Stimulated activated CD4-positive, alpha-beta T cell treated with anti-CD3 and anti-CD28 coated beads, Interleukin-2, amount 100 ng/mL, for 48 hours (primary cell): ENCODE results near the gene GMDS.

ENCODE experiments used
- DNase-seq, 2 donors: peaks; one replicate each; pipeline ENCODE4 v3.0.0-alpha.2; 2020

GMDS gene

DNA sequence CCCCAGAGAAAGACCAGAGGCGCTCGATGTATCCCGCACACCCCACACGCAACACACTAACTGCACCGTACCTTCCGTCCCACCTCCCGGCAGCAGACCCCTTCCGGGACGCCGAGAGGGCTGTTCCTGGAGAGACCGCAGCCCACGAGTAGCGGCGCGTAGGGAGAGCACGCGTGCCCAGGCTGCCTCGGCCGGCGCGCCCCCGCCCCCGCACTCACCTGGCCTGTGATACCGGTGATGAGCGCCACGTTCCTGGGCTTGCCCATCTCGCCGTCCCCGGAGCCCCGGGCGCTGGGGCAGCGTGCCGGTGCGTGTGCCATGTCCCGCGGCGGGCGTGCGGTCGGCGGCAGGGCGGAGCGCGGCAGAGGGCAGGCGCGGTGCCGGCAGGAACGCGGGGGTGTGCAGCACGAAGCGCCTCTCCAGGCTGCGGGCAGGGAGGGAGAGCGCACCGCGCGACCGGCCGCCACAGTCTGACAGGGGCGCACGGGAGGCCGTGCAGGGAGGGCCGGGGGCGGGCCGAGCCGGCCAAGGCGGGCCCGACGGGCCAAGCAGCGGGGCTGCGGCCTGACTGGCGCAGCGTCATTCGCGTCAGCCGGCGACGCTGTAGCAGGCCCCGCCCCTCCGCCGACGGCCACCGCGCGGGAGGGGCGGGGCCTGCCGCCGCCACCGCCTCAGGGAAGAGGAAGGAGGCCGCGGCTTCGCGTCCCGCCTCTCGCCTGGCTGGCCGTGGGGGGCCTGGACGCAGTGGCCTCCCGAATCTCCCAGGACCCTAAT lies at the start of gene GMDS:
Gene GMDS, minus strand, starts transcription at position 503 of the 774 bp plus-strand sequence.
- DNase-seq, result peak; percentile 70 to 77

- DNase-seq, result no peak
Measured at GRCh38 chr6:2285510-2285909, 40.1 kb upstream of the GMDS start.

DNA sequence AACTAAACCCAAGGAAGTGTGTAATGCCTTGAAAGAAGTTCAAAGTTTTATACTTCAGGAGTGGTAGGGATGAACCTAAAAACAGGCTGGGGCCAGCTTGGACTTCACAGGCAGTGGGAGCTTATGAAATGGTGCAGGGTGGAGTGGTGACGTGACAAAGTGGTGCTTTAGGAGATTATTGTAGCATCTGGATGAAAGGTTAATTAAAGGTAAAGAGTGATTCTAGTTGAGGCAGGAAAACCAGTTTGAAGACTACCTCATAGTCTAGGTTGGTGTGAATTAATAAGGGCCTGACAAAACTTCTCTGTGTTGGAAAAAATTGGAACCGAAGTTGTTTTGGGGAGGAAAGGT lies 30.5 kb upstream of the GMDS start:
- DNase-seq, result no peak

- no peak for DNase-seq
Measured at GRCh38 chr6:2274981-2275891, 29.8 kb upstream of the GMDS start.

DNA sequence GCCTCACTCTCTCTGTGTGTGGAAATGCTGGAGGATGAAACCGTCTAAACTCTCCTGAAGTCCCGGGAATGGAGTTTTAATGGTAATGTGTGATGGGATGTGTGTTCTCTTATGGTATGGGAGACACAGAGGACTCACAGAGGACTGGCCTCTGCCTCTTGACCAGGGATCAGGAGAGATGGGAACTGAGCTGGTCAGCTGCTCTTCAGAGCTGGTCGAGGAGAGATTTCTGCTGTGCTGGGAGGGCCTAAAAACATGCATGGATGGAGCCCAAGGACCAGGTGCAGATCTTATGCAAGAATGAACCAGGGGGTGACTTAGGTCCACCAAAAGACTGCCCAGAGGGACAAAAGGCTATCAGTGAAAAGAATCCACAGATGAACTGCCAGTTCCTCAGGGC lies 27.3 kb upstream of the GMDS start:
- DNase-seq, result no peak

- DNase-seq, result no peak
Measured at GRCh38 chr6:2270054-2270453, 24.6 kb upstream of the GMDS start.

DNA sequence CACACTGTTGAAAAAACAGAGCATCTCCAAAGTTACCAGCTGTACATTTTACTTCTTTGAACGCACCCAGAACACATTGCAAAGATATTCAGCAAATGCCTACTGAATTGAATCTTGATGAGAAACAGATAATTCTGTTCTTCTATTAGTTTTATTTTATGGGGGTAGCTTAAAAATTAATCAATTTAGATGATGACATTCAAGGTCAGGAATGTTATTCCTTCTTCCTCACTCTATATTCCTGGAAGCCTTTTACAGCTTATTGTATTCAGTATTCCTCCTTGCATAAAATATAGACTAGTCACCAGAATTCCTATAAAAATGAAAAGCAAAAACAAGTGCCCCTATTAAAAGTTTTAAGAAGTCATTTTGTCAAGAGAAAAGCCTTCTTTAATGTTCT lies 21.4 kb upstream of the GMDS start:
- no peak for DNase-seq

- DNase-seq, result no peak
Measured at GRCh38 chr6:2266031-2266795, 20.8 kb upstream of the GMDS start.

DNA sequence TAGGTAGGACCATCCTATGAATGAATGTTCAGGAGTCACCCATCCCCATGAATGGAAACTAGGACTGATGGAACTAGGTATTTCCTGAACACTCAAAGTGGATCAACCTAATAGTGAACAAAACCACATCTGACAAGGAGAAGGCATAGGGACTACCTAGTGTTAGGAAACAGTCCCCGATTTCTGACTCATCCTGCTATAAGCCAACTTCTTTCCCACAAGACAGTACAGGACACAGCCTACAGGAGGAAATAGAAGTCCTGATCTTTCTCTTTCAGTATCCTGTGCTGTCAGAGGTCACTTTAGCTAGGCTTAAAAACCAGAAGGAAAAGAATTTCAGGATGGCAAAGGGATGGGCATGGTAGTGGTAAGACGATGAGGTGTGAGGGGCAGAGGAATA lies 19.5 kb upstream of the GMDS start:
- DNase-seq, result no peak

DNA sequence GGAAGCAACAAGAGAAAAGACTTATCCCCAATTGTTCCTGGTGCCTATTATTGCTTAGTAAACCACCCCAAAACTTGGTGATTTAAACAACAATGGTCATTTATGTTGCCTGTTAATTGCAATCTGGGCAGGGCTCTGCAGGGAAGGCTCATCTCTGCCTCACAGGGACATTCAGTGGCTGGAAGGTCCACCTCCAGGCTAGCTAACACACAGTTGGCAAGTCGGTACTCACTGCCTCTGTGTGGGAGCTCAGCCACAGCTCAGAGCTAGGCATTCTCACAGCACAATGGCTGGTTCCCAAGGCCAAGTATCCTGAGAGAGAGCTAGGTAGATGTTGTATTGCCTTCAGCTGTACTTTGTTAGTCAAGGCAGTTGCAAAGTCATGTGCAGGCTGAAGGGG lies 18.5 kb upstream of the GMDS start:
- no peak for DNase-seq

- DNase-seq, result no peak
Measured at GRCh38 chr6:2259574-2259973, 14.2 kb upstream of the GMDS start.

DNA sequence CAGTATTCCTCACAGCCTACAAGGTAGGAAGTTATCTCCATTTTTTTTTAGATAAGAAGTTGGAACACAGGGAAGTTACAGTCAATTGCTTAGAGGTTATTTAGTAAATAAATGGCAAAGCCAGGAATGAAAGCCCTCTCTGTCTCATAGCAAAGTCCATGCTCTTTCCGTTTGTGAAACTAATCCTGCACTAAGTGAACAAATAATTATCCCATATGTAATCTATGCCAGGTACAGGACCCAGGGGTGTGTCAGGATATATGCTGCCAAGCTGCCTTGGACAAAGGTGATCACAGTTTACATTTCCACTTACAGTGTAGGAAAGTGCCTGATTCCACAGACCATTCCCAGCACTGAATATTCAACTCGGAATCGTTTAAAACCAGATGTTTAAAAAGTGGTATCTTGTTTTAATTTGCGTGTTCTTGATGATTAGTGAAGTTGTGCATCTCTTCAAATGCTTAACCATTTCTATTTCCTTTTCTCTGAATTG lies 13.6 kb upstream of the GMDS start:
- no peak for DNase-seq

- no peak for DNase-seq
Measured at GRCh38 chr6:2258112-2258511, 12.7 kb upstream of the GMDS start.

- DNase-seq, result no peak
Measured at GRCh38 chr6:2257363-2257762, 12.0 kb upstream of the GMDS start.

DNA sequence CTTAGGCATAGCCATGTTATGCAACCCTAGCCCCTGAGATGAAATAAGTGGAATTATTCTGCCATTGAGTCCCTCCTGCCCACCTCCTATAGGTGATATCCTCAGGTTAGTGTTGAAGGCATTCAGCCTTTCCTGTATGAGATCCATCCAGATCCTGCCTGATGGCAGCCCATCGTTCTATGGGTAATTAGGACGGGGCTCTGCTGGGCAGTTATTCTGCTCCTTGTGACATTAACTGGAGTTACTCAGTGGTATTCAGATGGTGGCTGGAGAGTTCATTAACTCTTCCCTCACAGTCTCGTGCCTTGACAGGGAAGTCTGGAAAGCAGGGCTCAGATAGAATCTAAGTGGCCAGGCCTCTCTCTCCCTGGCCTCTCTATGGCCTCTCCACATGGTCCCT lies 9.3 kb upstream of the GMDS start:
- DNase-seq, result no peak

- no peak for DNase-seq
Measured at GRCh38 chr6:2249126-2249525, 3.7 kb upstream of the GMDS start.

DNA sequence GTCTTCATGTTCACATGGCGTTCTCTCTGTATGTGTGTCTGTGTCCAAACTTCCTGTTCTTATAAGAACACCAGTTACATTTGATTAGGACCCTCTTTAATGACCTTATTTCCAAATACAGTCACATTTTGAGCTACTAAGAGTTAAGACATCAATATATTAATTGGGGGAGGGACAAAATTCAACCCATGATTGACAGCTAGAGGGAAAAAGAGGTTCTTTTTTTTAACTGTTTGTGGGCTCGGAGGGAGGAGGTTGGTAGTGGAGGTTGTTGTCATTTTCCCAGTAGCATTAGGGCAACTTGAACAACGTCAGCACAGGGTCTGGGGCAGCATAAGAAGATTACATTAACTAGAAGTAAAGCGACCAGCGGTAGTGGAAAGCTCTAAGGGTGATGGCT lies 2.3 kb upstream of the GMDS start:
- DNase-seq, result no peak

DNA sequence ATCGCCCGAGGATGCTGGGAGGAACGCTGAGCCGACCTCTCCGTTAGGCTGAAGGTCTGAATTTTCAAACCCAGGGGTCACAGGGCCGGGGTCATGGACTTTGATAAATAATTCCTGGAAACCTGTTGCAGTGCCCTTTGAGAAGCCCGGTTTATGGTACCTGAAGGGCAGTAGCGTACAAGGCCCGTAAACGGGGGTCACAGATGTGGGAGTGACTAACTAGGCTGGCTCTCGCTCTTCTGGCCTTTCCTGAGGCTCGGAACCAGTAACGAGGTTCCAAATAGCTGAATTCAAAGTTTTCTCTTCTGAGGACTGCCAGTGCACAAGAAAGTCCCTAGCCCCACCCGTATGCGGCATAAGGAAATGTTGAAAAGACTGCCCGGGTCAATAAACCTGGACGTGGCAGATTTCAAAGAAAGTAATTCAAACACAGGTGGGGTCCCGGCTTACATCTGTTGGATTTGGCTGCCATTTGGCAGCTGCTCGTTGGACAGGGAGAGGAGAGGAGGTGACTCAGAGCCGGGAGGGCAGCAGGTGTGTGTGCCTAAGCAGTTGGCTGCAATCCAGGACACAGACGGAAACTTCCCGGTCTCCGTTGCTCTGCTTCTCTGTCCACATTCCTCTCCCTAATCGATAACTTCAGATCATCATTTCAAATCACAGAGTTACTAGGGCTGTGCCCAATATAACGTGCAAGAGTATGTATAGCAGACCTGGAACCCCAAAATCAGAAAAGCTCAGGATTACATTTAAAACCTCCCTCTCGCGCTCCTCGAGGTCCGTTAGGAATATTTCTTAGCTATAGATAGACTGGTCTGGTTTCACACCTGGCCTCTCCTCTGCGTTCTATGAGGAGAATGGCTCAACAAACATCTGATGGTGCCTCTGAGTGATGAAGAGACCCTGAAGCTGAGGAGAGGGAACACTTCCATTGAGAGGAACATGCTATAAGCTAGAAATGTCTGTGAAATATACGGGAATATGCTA lies 765 bp upstream of the GMDS start:
- DNase-seq, result peak; percentile 9 to 14

DNA sequence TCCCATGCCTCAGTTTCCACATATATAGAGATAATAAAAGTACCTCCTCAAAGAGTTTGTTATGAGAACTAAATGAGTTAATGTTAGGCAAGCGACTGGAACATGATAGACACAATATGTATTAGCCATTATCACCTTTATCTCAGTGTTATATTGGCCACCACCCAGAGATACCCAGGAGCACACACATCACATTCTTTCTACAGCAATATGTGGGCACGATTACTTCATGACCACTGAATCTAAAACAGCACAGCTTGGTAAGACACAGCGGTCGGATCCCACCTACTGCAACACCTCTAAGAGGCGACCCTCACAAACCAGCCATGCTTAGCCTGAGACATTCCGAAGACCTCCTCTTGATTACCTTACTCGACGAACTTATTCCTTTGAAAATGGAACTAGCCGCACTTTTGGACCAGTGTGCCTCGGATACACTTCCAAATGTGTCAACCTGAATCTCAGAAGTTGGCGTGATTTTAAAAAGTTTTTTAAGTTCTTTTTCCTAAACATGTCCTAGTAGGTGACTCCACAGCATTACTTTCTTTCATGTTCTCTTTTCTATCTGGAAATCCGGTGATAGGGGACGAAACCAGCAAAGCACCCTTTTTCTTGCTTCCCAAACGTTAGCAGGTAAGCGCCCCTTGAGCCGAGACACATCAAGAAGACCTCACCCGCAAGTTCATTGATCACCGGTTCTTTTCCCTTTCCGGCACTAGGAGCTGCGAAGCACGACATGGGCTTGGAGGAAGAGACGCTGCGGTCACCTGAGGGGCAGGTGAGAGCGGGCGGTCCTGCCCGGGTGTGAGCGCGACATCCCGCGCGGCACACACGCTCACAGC lies 923 bp downstream of the GMDS start:
- DNase-seq, result peak in 1 of 2 donors; percentile 21

DNA sequence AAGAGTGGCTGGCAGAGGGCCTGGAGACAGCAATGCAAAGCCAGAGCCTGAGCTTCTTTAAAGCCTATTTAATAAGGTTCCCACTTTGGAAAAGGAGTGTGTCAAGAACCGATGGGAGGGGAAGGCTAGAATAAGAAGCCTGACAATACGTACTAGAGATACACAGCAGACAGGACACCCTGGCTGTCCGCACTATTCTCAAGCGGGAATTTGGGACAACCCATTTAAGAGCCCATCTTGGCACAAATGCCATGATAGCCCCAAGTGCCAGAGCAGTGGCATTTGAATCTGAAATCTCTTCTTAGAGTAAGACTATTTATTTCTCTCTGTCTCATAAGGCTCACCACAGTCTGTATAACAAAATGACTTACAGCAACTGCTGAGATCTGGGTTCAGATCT lies 3.1 kb downstream of the GMDS start:
- no peak for DNase-seq

GRCh38 chr6:2240961-2241360 lies 4.4 kb downstream of the GMDS start:
- DNase-seq, result no peak
